WTC11 (cell line): ENCODE data around the gene TRAP1. TPM values are rescaled to one million over a fixed set of nuclear protein-coding genes. Genes with fewer than 3 reads are reported as not detected.

Source experiments
- ATAC-seq: fragments of 200-7000 bp; cut with Tn5 transposase; 2 replicates; pipeline ENCODE4 v1.10.0; 2021; ENCODE audit warnings: mild to moderate bottlenecking, moderate library complexity
- CTCF ChIA-PET: fragments of 300-600 bp; sonication (Branson Sonifier 250); formaldehyde crosslinking; loops from one replicate; lab custom pipeline; 2021; ENCODE audit warnings: antibody characterized with exemption; lab: Charles Lee
- POLR2A ChIA-PET: fragments of 350-600 bp; sonication (Branson Sonifier 250); formaldehyde crosslinking; loops from one replicate; lab custom pipeline; 2021; ENCODE audit warnings: antibody characterized with exemption; lab: Charles Lee
- DNase-seq: peaks from one replicate; pipeline ENCODE4 v3.0.0; 2021; ENCODE audit warnings: low spot score
- H3K27ac Mint-ChIP-seq: 2 replicates; pipeline ENCODE4 v1.8.0; 2021; ENCODE audit warnings: mixed read lengths
- H3K27me3 Mint-ChIP-seq: 2 replicates; pipeline ENCODE4 v1.8.0; 2021; ENCODE audit warnings: low read depth, mild to moderate bottlenecking, moderate library complexity, mixed read lengths
- H3K36me3 Mint-ChIP-seq: 2 replicates; pipeline ENCODE4 v1.8.0; 2021; ENCODE audit warnings: mixed read lengths
- H3K4me1 Mint-ChIP-seq: 2 replicates; pipeline ENCODE4 v1.8.0; 2022; ENCODE audit warnings: mixed read lengths
- H3K4me3 Mint-ChIP-seq: 2 replicates; pipeline ENCODE4 v1.8.0; 2021; ENCODE audit warnings: mild to moderate bottlenecking, moderate library complexity, mixed read lengths
- H3K9me3 Mint-ChIP-seq: 2 replicates; pipeline ENCODE4 v1.8.0; 2021; ENCODE audit warnings: mixed read lengths
- ATF3 ChIP-seq: sonication (generic); formaldehyde crosslinking; conservative IDR thresholded peaks from 2 replicates; pipeline ENCODE4 v1.8.1; 2022; ENCODE audit warnings: mild to moderate bottlenecking, missing genetic modification reagents
- CREM ChIP-seq: sonication (generic); formaldehyde crosslinking; IDR thresholded peaks from 2 replicates; pipeline ENCODE4 v1.8.1; 2022; ENCODE audit warnings: mild to moderate bottlenecking, missing genetic modification reagents, moderate library complexity
- JAZF1 ChIP-seq: fragments of 250-450 bp; sonication (Bioruptor Pico); IDR thresholded peaks from 2 replicates; pipeline ENCODE4 v1.9.0; 2021; ENCODE audit warnings: moderate library complexity, mild to moderate bottlenecking, inconsistent platforms
- MYBL2 ChIP-seq: sonication (generic); formaldehyde crosslinking; IDR thresholded peaks from 2 replicates; pipeline ENCODE4 v1.8.1; 2023; ENCODE audit warnings: mild to moderate bottlenecking, moderate library complexity, missing genetic modification reagents
- NFYB ChIP-seq: sonication (generic); formaldehyde crosslinking; conservative IDR thresholded peaks from 2 replicates; pipeline ENCODE4 v1.8.0; 2022; ENCODE audit warnings: low read depth, missing genetic modification reagents
- NR3C1 ChIP-seq: sonication (generic); formaldehyde crosslinking; conservative IDR thresholded peaks from 2 replicates; pipeline ENCODE4 v1.8.1; 2023; ENCODE audit warnings: low read depth, mild to moderate bottlenecking, missing genetic modification reagents
- RELA ChIP-seq: sonication (generic); formaldehyde crosslinking; IDR thresholded peaks from 2 replicates; pipeline ENCODE4 v1.8.1; 2022; ENCODE audit warnings: missing genetic modification reagents, mild to moderate bottlenecking, borderline replicate concordance
- TP53 ChIP-seq: sonication (generic); formaldehyde crosslinking; IDR thresholded peaks from 2 replicates; pipeline ENCODE4 v1.8.1; 2023; ENCODE audit warnings: mild to moderate bottlenecking, missing genetic modification reagents
- ZBTB21 ChIP-seq: sonication (generic); formaldehyde crosslinking; IDR thresholded peaks from 2 replicates; pipeline ENCODE4 v1.8.1; 2023; ENCODE audit warnings: mild to moderate bottlenecking, missing genetic modification reagents, borderline replicate concordance
- ZBTB43 ChIP-seq: sonication (generic); formaldehyde crosslinking; IDR thresholded peaks from 2 replicates; pipeline ENCODE4 v1.8.1; 2023; ENCODE audit warnings: mild to moderate bottlenecking, missing genetic modification reagents
- ZMAT4 ChIP-seq: fragments of 250-450 bp; sonication (Bioruptor Pico); IDR thresholded peaks from 2 replicates; pipeline ENCODE4 v1.9.0; 2021; ENCODE audit warnings: mild to moderate bottlenecking
- ZNF121 ChIP-seq: sonication (generic); formaldehyde crosslinking; IDR thresholded peaks from 2 replicates; pipeline ENCODE4 v1.8.0; 2023; ENCODE audit warnings: missing genetic modification reagents
- ZNF425 ChIP-seq: fragments of 250-450 bp; sonication (Bioruptor Pico); conservative IDR thresholded peaks from 2 replicates; pipeline ENCODE4 v1.9.0; 2021; ENCODE audit warnings: mild to moderate bottlenecking
- ZNF532 ChIP-seq: fragments of 250-450 bp; sonication (Bioruptor Pico); IDR thresholded peaks from 2 replicates; pipeline ENCODE4 v1.9.0; 2021; ENCODE audit warnings: mild to moderate bottlenecking, borderline replicate concordance
- ZNF671 ChIP-seq: fragments of 250-450 bp; sonication (Bioruptor Pico); IDR thresholded peaks from 2 replicates; pipeline ENCODE4 v1.8.0; 2021; ENCODE audit warnings: mild to moderate bottlenecking
- total RNA-seq: library from RNA; stranded (reverse); gene quantifications from 3 replicates; pipeline ENCODE4 v1.2.3, GENCODE V29; 2021
- TF ChIP-seq, protein P1 (sequence below): sonication (generic); formaldehyde crosslinking; IDR thresholded peaks from 2 replicates; pipeline ENCODE4 v1.8.0; 2022; ENCODE audit warnings: mild to moderate bottlenecking, missing genetic modification reagents
- TF ChIP-seq, protein P2 (sequence below): sonication (generic); formaldehyde crosslinking; IDR thresholded peaks from 2 replicates; pipeline ENCODE4 v1.8.1; 2023; ENCODE audit warnings: mild to moderate bottlenecking, missing genetic modification reagents, moderate library complexity

TRAP1 gene
- total RNA-seq, 1 experiment from 2014 or later, result 285 TPM

DNA sequence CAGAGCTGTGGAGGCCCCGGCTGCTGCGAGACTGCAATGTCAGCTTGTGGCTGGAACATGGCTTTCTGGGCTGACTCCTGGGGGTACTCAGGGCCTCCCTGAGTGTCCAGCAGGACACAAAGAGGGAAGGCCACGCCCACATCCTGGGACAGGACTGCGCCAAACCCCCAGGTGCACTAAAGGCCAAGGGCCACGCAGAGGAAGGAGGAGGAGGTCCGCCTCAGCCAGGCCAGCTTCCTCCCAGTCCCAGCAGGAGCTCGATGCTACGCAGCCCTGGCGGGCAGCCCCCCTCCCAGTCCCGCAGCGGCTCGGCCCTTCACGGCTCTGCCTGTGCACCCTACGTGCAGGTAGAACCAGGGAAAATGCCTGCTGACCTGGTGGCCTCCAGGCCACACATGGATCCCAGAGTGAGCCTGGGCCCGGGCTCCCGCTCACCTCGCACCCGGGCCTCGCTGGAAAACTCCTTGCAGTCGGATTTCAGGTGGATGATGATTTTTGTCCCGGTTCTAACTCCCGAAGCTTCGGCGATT lies 41.7 kb downstream of the TRAP1 start:
- Mint-ChIP-seq H3K27ac (no peak overlapping the region), H3K4me3 (no peak overlapping the region), H3K36me3 (peaks cover 71% of the 10 kb centered on the region), H3K27me3 (no peaks in the 10 kb centered on the region), H3K9me3 (no peaks in the 10 kb centered on the region), H3K4me1 (no peaks in the 10 kb centered on the region)
- no peak for DNase-seq
- CTCF ChIA-PET, result interaction anchor here (1.7 kb wide), 1 partner anchor 15 kb away, joined by 6 read pairs; no protein-coding TSS in a partner anchor
- no peak for ATAC-seq
- POLR2A ChIA-PET, result interaction anchor here (0.6 kb wide), 1 partner anchor 173 kb away, joined by 5 read pairs; no protein-coding TSS in a partner anchor
- TF ChIP-seq CREM (CRISPR knock-in tag) (no peak), TP53 (CRISPR knock-in tag) (no peak), ZBTB21 (CRISPR knock-in tag) (no peak), MYBL2 (CRISPR knock-in tag) (no peak), ZNF671 (no peak), ZNF121 (CRISPR knock-in tag) (no peak), ZNF425 (CRISPR knock-in tag) (no peak), RELA (CRISPR knock-in tag) (no peak), ZNF532 (CRISPR knock-in tag) (no peak), ZMAT4 (no peak), NR3C1 (CRISPR knock-in tag) (no peak), ZBTB43 (CRISPR knock-in tag) (no peak), ATF3 (CRISPR knock-in tag) (no peak), NFYB (no peak), JAZF1 (CRISPR knock-in tag) (no peak)
- TF ChIP-seq, protein P1, sequence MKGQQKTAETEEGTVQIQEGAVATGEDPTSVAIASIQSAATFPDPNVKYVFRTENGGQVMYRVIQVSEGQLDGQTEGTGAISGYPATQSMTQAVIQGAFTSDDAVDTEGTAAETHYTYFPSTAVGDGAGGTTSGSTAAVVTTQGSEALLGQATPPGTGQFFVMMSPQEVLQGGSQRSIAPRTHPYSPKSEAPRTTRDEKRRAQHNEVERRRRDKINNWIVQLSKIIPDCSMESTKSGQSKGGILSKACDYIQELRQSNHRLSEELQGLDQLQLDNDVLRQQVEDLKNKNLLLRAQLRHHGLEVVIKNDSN, result no peak
- TF ChIP-seq, protein P2, sequence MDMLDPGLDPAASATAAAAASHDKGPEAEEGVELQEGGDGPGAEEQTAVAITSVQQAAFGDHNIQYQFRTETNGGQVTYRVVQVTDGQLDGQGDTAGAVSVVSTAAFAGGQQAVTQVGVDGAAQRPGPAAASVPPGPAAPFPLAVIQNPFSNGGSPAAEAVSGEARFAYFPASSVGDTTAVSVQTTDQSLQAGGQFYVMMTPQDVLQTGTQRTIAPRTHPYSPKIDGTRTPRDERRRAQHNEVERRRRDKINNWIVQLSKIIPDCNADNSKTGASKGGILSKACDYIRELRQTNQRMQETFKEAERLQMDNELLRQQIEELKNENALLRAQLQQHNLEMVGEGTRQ (CRISPR knock-in tag), result no peak
